ENCODE measurements around the gene NOD2.

DNA sequence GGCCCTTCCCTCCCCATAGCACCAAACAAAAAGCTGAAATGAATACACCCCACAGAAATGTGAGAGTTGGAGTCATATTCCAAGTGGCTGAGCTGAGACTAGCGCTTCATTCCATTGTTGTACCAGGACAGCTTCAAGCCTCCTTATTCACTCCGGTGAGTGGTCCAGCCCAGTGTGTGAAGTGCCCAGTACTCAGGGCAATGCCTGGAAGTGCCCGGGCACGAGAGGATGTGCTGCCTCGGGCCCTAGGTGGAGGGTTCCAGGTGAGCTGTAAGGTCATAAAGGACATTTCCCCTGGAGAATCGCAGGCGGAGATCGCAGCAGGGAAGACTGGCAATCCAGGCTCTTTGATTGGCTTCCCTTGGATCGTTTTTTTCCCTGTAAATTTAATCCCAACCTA lies 43.0 kb downstream of the NOD2 start:
- TF ChIP-seq CTCF (IDR thresholded peaks at IDR 0.05) (no peak), POLR2AphosphoS5 (IDR thresholded peaks at IDR 0.05; ENCODE audit: insufficient read depth in 1 of 2, low read depth in 1 of 2) (no peak)
